ENCODE results near the gene ALB. TPM values are rescaled to one million over a fixed set of nuclear protein-coding genes. Genes with fewer than 3 reads are reported as not detected.

Gene ALB
- total RNA-seq, 1 donor from 2014 or later = 0.64 TPM

DNA sequence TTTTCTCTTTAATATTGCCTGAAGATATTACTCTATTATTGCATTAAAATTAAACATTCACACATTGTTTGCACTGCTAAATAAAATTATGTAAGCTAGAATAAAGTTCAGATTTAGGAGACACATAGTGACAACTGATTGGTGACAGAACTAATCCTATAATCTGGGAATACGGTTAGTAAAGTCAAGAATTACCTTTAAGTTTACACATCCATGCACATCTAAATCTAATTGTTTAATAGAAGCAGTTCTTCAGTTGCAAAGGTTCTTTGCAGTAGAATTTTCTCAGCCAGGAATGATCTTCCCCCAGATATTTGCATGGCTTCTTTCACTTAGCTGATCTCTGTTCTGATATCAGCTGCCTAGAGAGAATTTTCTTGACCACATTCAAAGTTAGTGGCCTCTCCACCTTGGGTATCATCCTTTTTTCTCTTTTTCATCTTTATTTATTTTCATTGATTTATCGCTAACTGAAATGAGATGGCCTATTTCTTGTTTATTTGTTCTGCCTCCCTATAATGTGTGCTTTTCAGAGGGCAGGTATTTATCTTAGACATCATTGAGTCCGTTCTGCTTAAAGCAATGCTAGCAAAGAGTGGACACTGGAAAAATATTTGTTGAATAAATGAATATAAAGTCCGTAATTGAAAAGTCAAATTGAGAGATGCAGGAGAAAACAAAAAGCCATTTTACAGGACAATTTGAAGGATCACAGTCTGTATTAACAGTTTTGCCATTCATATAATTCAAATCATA is 44.5 kb downstream of the ALB start:
- Mint-ChIP-seq H3K27me3 (ENCODE audit: unreplicated experiment) (no peaks in the 10 kb centered on the region), H3K27ac (ENCODE audit: unreplicated experiment) (no peak overlapping the region)

DNA sequence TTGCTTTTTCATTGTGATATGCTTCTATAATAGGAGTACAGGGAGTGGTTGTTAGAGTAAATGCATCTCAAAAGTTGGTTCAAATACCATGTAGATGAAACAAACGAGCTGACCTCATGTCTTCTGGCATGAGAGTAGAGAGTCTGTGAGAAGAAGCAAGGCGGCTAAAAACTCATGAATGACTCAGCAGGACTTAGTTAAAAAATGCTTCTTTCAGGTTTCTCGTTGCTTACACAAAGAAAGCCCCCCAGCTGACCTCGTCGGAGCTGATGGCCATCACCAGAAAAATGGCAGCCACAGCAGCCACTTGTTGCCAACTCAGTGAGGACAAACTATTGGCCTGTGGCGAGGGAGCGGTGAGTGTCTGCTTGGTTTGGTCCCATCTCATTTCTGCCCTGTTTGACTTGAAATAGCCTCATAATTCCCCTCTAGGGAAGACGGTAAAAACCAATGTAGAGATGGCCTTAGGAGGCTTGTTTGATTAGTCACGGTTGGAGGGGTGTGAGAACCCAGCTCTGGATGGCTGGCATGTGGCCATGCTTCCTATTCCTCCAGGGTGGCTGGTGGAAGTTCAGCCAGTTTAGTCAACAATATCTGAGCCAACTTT is 46.4 kb downstream of the ALB start:
- Mint-ChIP-seq H3K4me1 (ENCODE audit: unreplicated experiment) (peaks cover 16% of the 10 kb centered on the region), H3K27ac (ENCODE audit: unreplicated experiment) (no peak overlapping the region), H3K36me3 (ENCODE audit: low read depth, unreplicated experiment) (no peaks in the 10 kb centered on the region), H3K27me3 (ENCODE audit: unreplicated experiment) (no peaks in the 10 kb centered on the region), H3K4me3 (ENCODE audit: unreplicated experiment) (no peak overlapping the region), H3K9me3 (ENCODE audit: unreplicated experiment) (no peaks in the 10 kb centered on the region)
- TF ChIP-seq, protein P1, sequence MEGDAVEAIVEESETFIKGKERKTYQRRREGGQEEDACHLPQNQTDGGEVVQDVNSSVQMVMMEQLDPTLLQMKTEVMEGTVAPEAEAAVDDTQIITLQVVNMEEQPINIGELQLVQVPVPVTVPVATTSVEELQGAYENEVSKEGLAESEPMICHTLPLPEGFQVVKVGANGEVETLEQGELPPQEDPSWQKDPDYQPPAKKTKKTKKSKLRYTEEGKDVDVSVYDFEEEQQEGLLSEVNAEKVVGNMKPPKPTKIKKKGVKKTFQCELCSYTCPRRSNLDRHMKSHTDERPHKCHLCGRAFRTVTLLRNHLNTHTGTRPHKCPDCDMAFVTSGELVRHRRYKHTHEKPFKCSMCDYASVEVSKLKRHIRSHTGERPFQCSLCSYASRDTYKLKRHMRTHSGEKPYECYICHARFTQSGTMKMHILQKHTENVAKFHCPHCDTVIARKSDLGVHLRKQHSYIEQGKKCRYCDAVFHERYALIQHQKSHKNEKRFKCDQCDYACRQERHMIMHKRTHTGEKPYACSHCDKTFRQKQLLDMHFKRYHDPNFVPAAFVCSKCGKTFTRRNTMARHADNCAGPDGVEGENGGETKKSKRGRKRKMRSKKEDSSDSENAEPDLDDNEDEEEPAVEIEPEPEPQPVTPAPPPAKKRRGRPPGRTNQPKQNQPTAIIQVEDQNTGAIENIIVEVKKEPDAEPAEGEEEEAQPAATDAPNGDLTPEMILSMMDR (IDR thresholded peaks at IDR 0.05; ENCODE audit: unreplicated experiment) = no peak
- no peak for DNase-seq (ENCODE audit: low spot score)

More for the DNA sequence above, 44.5 kb downstream of the ALB start:
- H3K4me1 Mint-ChIP-seq (ENCODE audit: unreplicated experiment) = peaks cover 16% of the 10 kb centered on the region
- DNase-seq (ENCODE audit: low spot score) = no peak
- H3K4me3 Mint-ChIP-seq (ENCODE audit: unreplicated experiment) = no peak overlapping the region
- TF ChIP-seq, protein P1 (IDR thresholded peaks at IDR 0.05; ENCODE audit: unreplicated experiment) = no peak
- H3K36me3 Mint-ChIP-seq (ENCODE audit: low read depth, unreplicated experiment) = no peaks in the 10 kb centered on the region
- H3K9me3 Mint-ChIP-seq (ENCODE audit: unreplicated experiment) = no peaks in the 10 kb centered on the region

DNA sequence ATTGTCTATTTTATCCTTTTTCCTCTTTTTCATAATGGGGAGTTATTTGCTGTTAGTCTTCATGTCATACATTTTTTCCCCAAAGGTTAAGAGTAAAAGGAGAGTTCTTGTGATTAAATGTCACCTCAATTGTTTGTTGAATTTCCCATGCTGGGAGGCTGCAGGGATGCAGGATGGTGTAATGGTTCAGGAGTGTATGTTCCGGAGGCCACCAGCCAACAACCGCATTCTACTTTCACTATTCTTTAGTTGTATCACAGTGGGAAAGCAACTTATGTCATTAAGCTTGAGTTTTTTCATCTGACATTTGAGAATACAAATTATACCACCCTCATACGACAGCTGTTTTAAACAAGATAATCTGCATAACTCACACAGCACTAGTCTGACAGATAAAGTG is 47.3 kb downstream of the ALB start:
- Mint-ChIP-seq H3K27me3 (ENCODE audit: unreplicated experiment) (no peaks in the 10 kb centered on the region), H3K4me3 (ENCODE audit: unreplicated experiment) (no peak overlapping the region), H3K9me3 (ENCODE audit: unreplicated experiment) (no peaks in the 10 kb centered on the region), H3K4me1 (ENCODE audit: unreplicated experiment) (peaks cover 16% of the 10 kb centered on the region), H3K27ac (ENCODE audit: unreplicated experiment) (no peak overlapping the region), H3K36me3 (ENCODE audit: low read depth, unreplicated experiment) (no peaks in the 10 kb centered on the region)
- TF ChIP-seq, protein P1 (IDR thresholded peaks at IDR 0.05; ENCODE audit: unreplicated experiment) = no peak
- DNase-seq (ENCODE audit: low spot score) = no peak

DNA sequence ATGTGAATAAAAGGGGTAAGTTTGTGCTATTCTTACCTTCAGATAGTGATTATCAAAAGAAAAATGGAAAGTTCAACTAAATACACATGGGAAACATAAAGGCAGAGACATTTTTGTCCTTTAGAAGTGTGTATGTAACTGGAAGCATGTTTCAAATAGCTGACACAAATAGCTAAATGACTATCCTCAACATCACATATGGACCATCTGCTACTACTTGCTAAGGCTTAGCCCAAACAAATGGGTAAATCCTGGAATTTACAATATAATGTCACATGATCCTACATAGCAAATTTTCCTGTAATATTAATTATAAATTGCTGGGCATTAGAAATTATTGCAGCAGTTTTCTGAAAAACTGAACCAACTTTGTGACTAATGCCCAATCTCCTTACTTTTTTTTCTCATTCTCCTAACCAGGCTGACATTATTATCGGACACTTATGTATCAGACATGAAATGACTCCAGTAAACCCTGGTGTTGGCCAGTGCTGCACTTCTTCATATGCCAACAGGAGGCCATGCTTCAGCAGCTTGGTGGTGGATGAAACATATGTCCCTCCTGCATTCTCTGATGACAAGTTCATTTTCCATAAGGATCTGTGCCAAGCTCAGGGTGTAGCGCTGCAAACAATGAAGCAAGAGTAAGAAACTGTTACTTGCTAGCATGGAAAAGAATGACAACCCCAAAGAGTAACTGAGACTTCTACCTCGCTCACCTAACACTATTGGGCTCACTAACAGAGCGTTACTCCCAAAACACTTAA is 48.1 kb downstream of the ALB start:
- Mint-ChIP-seq H3K4me1 (ENCODE audit: unreplicated experiment) (peaks cover 16% of the 10 kb centered on the region), H3K27ac (ENCODE audit: unreplicated experiment) (no peak overlapping the region), H3K4me3 (ENCODE audit: unreplicated experiment) (no peak overlapping the region), H3K9me3 (ENCODE audit: unreplicated experiment) (no peaks in the 10 kb centered on the region), H3K27me3 (ENCODE audit: unreplicated experiment) (no peaks in the 10 kb centered on the region), H3K36me3 (ENCODE audit: low read depth, unreplicated experiment) (no peaks in the 10 kb centered on the region)
- DNase-seq (ENCODE audit: low spot score) = no peak
- TF ChIP-seq, protein P1 (IDR thresholded peaks at IDR 0.05; ENCODE audit: unreplicated experiment) = no peak
